ENCODE results near the gene CCDC170.

CCDC170 gene

DNA sequence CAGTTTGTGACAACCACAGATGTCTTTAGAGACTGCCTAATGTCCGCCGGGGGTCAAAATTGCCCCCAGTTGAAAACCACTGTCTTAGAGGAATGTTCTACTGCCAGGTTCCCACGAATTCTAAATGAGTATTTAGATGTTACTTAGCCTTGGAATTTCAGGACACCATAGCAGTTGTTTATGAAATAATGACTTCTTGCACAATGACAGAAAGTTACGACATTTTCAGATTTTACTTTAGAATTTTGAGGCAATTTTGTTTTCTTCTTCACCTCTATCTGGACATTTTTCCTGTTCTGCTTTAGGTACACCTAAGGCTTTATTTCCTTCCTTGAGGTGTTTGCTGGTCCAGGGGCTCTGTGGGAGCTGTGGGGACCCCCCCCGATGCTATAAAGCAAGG, 83.4 kb downstream of the CCDC170 start:
- TF ChIP-seq CTCF (IDR thresholded peaks at IDR 0.05; ENCODE audit: low read depth, low read length): no peak
- no peaks in the 10 kb centered on the region for H3K4me1 ChIP-seq
- no peak overlapping the region for H3K4me3 ChIP-seq (ENCODE audit: low read depth, low read length)
- peaks cover 14% of the 10 kb centered on the region for H3K27me3 ChIP-seq
- H3K9me3 ChIP-seq: no peaks in the 10 kb centered on the region
- DNase-seq: no peak
- H3K36me3 ChIP-seq: no peaks in the 10 kb centered on the region

DNA sequence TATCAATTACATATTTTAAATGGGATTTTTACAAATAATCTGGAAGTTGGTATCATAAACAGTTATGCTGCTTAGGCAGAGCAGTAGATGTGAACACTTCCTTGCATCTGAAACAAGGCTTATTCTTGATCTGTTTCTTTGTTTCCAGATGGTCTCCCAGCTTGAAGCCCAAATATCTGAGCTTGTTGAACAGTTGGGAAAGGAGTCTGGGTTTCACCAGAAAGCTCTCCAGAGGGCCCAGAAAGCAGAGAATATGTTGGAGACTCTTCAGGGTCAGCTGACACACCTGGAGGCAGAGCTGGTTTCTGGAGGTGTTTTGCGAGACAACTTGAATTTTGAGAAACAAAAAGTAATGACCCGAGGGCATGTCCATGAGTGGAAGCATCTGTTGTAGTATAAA, 91.9 kb downstream of the CCDC170 start:
- no peak for TF ChIP-seq CTCF (IDR thresholded peaks at IDR 0.05; ENCODE audit: low read depth, low read length)
- DNase-seq: no peak
- no peaks in the 10 kb centered on the region for H3K4me1 ChIP-seq
- no peaks in the 10 kb centered on the region for H3K36me3 ChIP-seq
- no peaks in the 10 kb centered on the region for H3K9me3 ChIP-seq
- no peaks in the 10 kb centered on the region for H3K27me3 ChIP-seq
- H3K4me3 ChIP-seq (ENCODE audit: low read depth, low read length): no peak overlapping the region

DNA sequence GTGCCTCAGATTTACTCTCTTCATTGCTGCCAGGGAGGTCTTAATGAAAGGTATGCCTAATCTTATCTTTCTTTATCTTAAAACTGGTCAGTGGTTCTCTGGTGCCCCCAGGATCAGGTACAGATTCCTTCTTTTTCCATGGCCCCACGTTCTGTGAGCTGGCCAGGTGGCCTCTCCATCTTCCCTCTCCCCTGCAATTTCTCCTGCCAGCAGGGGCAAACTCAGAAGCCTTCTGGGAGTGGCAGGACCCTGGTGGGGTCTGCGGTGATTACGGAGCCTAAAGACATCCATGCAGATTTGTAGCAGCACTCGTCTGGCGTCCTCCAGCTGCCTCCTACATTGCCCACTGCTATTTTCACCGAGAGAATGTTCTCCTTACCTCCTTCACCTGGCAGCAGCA, 95.8 kb downstream of the CCDC170 start:
- H3K9me3 ChIP-seq: no peaks in the 10 kb centered on the region
- H3K36me3 ChIP-seq: no peaks in the 10 kb centered on the region
- H3K4me3 ChIP-seq (ENCODE audit: low read depth, low read length): no peak overlapping the region
- no peaks in the 10 kb centered on the region for H3K4me1 ChIP-seq
- no peaks in the 10 kb centered on the region for H3K27me3 ChIP-seq
- no peak for DNase-seq
- TF ChIP-seq CTCF (IDR thresholded peaks at IDR 0.05; ENCODE audit: low read depth, low read length): no peak

- Histone ChIP-seq H3K9me3 (no peaks in the 10 kb centered on the region), H3K36me3 (no peaks in the 10 kb centered on the region), H3K4me1 (no peaks in the 10 kb centered on the region), H3K4me3 (ENCODE audit: low read depth, low read length) (no peak overlapping the region), H3K27me3 (no peaks in the 10 kb centered on the region)
- DNase-seq: no peak
- no peak for TF ChIP-seq CTCF (IDR thresholded peaks at IDR 0.05; ENCODE audit: low read depth, low read length)
Observed at GRCh38 chr6:151590742-151591141, 96.9 kb downstream of the CCDC170 start.

GRCh38 chr6:151592449-151593159, 98.8 kb downstream of the CCDC170 start:
- no peaks in the 10 kb centered on the region for H3K9me3 ChIP-seq
- no peak for DNase-seq
- no peaks in the 10 kb centered on the region for H3K36me3 ChIP-seq
- H3K4me1 ChIP-seq: no peaks in the 10 kb centered on the region
- TF ChIP-seq CTCF (IDR thresholded peaks at IDR 0.05; ENCODE audit: low read depth, low read length): no peak
- H3K4me3 ChIP-seq (ENCODE audit: low read depth, low read length): no peak overlapping the region
- no peaks in the 10 kb centered on the region for H3K27me3 ChIP-seq

GRCh38 chr6:151609146-151609902, 115.5 kb downstream of the CCDC170 start:
- Histone ChIP-seq H3K27me3 (peaks cover 3% of the 10 kb centered on the region), H3K4me3 (ENCODE audit: low read depth, low read length) (no peak overlapping the region), H3K9me3 (no peaks in the 10 kb centered on the region), H3K36me3 (no peaks in the 10 kb centered on the region), H3K4me1 (no peaks in the 10 kb centered on the region)
- no peak for DNase-seq
- no peak for TF ChIP-seq CTCF (IDR thresholded peaks at IDR 0.05; ENCODE audit: low read depth, low read length)
